MM.1S (cell line): ENCODE data around the gene PSMC4.

Experiments used
- CTCF ChIP-seq: fragments of 300-600 bp; sonication (generic); IDR thresholded peaks from 2 replicates; pipeline ENCODE4 v1.5.1; 2016; ENCODE audit warnings: antibody characterized with exemption, low read length, mixed read lengths
- EZH2 ChIP-seq: fragments of 300-600 bp; sonication (generic); optimal IDR thresholded peaks from 2 replicates; pipeline ENCODE3; 2017; ENCODE audit warnings: low read depth, mild to moderate bottlenecking, antibody characterized with exemption, low read length, mixed read lengths
- EZH2phosphoT487 ChIP-seq: fragments of 300-600 bp; sonication (generic); IDR thresholded peaks from 2 replicates; pipeline ENCODE4 v1.6.1; 2018; ENCODE audit warnings: antibody characterized with exemption, low read length

GRCh38 chr19:40026597-40026970 lies 55.6 kb downstream of the PSMC4 start:
- TF ChIP-seq CTCF (no peak), EZH2 (no peak), EZH2phosphoT487 (no peak)
